ENCODE measurements around the gene NOTCH1.

Gene NOTCH1

GRCh38 chr9:136448655-136449054, 97.2 kb downstream of the NOTCH1 start:
- Histone ChIP-seq H3K27me3 (ENCODE audit: insufficient read depth, low read depth, severe bottlenecking) (no peaks in the 10 kb centered on the region), H3K4me3 (ENCODE audit: low read depth, low read length) (no peak overlapping the region), H3K27ac (no peak overlapping the region), H3K9me3 (ENCODE audit: severe bottlenecking) (no peaks in the 10 kb centered on the region), H3K36me3 (peaks cover 73% of the 10 kb centered on the region)
- no peak for TF ChIP-seq CTCF (IDR thresholded peaks at IDR 0.05; ENCODE audit: low read depth, low read length)
- DNase-seq: no peak

GRCh38 chr9:136447173-136447778, 98.6 kb downstream of the NOTCH1 start:
- H3K27ac ChIP-seq: no peak overlapping the region
- H3K9me3 ChIP-seq (ENCODE audit: severe bottlenecking): no peaks in the 10 kb centered on the region
- TF ChIP-seq CTCF (IDR thresholded peaks at IDR 0.05; ENCODE audit: low read depth, low read length): no peak
- H3K4me3 ChIP-seq (ENCODE audit: low read depth, low read length): no peak overlapping the region
- peaks cover 80% of the 10 kb centered on the region for H3K36me3 ChIP-seq
- DNase-seq: no peak
- H3K27me3 ChIP-seq (ENCODE audit: insufficient read depth, low read depth, severe bottlenecking): no peaks in the 10 kb centered on the region

- Histone ChIP-seq H3K27me3 (ENCODE audit: insufficient read depth, low read depth, severe bottlenecking) (no peaks in the 10 kb centered on the region), H3K9me3 (ENCODE audit: severe bottlenecking) (no peaks in the 10 kb centered on the region), H3K36me3 (peaks cover 81% of the 10 kb centered on the region), H3K27ac (no peak overlapping the region), H3K4me3 (ENCODE audit: low read depth, low read length) (no peak overlapping the region)
- DNase-seq: no peak
- no peak for TF ChIP-seq CTCF (IDR thresholded peaks at IDR 0.05; ENCODE audit: low read depth, low read length)
Measured at GRCh38 chr9:136445799-136446198, 100.0 kb downstream of the NOTCH1 start.
